ENCODE results near the gene NUP188. TPM values are rescaled to one million over a fixed set of nuclear protein-coding genes. Genes with fewer than 3 reads are reported as not detected.

NUP188 gene, protein sequence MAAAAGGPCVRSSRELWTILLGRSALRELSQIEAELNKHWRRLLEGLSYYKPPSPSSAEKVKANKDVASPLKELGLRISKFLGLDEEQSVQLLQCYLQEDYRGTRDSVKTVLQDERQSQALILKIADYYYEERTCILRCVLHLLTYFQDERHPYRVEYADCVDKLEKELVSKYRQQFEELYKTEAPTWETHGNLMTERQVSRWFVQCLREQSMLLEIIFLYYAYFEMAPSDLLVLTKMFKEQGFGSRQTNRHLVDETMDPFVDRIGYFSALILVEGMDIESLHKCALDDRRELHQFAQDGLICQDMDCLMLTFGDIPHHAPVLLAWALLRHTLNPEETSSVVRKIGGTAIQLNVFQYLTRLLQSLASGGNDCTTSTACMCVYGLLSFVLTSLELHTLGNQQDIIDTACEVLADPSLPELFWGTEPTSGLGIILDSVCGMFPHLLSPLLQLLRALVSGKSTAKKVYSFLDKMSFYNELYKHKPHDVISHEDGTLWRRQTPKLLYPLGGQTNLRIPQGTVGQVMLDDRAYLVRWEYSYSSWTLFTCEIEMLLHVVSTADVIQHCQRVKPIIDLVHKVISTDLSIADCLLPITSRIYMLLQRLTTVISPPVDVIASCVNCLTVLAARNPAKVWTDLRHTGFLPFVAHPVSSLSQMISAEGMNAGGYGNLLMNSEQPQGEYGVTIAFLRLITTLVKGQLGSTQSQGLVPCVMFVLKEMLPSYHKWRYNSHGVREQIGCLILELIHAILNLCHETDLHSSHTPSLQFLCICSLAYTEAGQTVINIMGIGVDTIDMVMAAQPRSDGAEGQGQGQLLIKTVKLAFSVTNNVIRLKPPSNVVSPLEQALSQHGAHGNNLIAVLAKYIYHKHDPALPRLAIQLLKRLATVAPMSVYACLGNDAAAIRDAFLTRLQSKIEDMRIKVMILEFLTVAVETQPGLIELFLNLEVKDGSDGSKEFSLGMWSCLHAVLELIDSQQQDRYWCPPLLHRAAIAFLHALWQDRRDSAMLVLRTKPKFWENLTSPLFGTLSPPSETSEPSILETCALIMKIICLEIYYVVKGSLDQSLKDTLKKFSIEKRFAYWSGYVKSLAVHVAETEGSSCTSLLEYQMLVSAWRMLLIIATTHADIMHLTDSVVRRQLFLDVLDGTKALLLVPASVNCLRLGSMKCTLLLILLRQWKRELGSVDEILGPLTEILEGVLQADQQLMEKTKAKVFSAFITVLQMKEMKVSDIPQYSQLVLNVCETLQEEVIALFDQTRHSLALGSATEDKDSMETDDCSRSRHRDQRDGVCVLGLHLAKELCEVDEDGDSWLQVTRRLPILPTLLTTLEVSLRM (N-terminal part only)
- 10 to 100 TPM; 12.2 to 31.8 (median 18.6) TPM for polyA plus RNA-seq

DNA sequence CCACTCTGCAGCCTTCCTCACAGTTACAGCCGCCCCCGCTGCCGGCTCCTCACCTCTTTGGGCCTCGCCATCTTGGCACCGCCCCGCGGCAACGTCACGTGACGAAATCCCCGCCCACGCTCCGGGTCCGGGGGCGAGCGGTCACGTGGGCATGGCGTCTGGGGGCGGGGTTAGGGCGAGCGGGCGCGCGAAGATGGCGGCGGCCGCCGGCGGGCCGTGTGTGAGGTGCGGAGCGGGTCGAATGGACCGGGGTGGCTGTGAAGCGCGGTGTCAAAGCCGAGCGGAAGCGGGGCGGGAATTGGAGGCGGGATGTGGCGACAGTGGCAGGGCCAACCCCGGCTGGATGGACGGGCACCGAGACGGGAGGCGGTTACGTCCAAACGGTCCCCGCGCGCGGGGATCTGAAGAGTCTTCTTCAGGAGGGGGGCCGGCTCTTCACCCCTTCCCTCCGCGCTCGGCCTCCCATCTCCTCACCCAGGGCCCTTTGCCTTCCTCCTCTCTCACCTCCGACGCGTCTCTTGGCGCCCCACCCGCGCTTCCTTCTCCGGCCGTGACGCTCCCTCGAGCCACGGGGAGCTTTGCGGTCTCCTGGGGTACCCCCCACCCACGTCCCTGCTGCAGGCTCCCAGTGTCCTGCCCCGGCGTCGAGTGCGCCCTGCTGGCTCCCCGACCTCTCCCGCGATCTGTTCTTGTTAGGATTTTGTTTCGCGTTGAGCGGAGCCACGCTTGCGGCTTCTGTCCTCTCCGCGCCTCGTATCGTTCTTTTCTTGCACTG, at the start of gene NUP188, which contains the start of gene DOLK:
NUP188 (plus strand) TSS at position 173 of the 775 bp plus-strand sequence; CDS start at position 194, 21 bp downstream.
DOLK (minus strand) TSS at position 77 of the 775 bp plus-strand sequence. CDS start 300 bp downstream, outside the sequence.
- peak within 1 kb of the TSS; percentile 95 to 98 (median 97) for H3K27ac Mint-ChIP-seq
- peaks cover 28 to 34% of the 10 kb centered on the region in 2 donors for H3K4me1 Mint-ChIP-seq
- peaks cover 0 to 8% (median 5%) of the 10 kb centered on the region in 3 donors for H3K36me3 Mint-ChIP-seq
- DNase-seq: peak; percentile 97 to 98 (median 98)
- no peaks in the 10 kb centered on the region for H3K9me3 Mint-ChIP-seq
- H3K27me3 Mint-ChIP-seq (ENCODE audit: low read depth in 3 of 3): peaks cover 7 to 14% (median 8%) of the 10 kb centered on the region in 3 donors
- H3K4me3 Mint-ChIP-seq: peak within 1 kb of the TSS; percentile 97 to 99 (median 99)

DNA sequence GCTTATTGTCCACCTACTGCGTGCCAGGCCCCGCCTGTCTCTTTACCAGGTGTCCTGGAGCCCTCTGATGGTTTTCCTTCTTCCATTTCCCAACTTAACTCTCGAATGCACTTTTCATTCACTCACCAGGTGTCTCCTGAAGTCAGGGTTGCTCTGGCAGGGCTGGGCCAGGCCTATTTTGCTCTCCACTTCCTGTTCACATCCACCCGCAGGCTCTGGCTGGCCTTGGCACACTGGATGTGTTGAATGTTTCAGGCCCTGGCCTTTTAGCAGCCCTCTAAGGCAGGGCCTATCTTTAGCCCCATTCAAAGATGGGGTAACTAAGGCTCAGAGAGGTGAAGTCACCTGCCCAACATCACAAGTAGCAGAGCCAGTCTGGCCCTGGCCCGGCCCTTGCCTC, 49.1 kb upstream of the NUP188 start:
- H3K27ac Mint-ChIP-seq: peak overlapping the region; percentile 93 to 97 (median 96)
- H3K27me3 Mint-ChIP-seq (ENCODE audit: low read depth in 3 of 3): peaks cover 4 to 13% (median 12%) of the 10 kb centered on the region in 3 donors
- peaks cover 8 to 34% (median 13%) of the 10 kb centered on the region in 3 donors for H3K36me3 Mint-ChIP-seq
- H3K9me3 Mint-ChIP-seq: no peaks in the 10 kb centered on the region
- peaks cover 86 to 91% of the 10 kb centered on the region in 2 donors for H3K4me1 Mint-ChIP-seq
- H3K4me3 Mint-ChIP-seq: peak overlapping the region; percentile 57 to 79 (median 73)
- DNase-seq: no peak

DNA sequence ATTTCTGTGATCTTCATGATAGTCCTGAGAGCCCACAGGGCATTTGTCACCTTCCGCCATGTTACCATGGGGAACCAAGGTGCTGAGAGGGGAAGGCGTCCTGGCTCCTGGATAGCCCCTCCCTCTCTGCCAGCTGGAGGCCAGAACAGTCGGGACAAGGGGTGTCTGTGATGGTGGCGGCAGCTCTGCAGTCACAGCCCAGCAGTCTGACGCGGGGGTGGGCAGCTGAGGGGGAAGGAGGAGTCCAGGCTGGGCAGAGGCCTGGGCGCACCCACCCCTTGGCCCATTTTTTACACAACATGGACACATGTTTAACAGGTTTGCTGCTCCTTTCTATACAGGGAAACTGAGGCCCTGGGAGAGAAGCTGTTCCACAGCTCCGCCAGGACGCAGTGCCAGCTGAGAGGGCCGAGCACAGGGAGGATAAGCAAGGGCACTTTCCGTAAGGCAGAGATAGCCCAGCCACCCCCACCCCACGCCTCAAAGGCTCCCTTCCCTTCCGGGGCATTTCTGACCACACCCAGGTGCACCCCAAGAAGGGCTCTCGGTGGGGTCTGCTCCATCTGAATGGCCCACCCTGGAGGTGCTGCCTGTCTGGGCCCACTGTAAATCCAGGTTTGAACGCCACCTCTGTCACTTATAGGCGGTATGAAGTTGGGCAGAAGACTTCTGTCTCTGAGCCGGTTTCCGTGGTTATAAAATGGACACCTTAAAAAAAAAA, 48.5 kb upstream of the NUP188 start:
- H3K4me3 Mint-ChIP-seq: peak overlapping the region; percentile 57 to 82 (median 74)
- DNase-seq: no peak
- H3K36me3 Mint-ChIP-seq: peaks cover 5 to 31% (median 12%) of the 10 kb centered on the region in 3 donors
- H3K4me1 Mint-ChIP-seq: peaks cover 88 to 93% of the 10 kb centered on the region in 2 donors
- H3K27ac Mint-ChIP-seq: peak overlapping the region; percentile 93 to 97 (median 96)
- H3K9me3 Mint-ChIP-seq: no peaks in the 10 kb centered on the region
- H3K27me3 Mint-ChIP-seq (ENCODE audit: low read depth in 3 of 3): peaks cover 4 to 13% (median 10%) of the 10 kb centered on the region in 3 donors

DNA sequence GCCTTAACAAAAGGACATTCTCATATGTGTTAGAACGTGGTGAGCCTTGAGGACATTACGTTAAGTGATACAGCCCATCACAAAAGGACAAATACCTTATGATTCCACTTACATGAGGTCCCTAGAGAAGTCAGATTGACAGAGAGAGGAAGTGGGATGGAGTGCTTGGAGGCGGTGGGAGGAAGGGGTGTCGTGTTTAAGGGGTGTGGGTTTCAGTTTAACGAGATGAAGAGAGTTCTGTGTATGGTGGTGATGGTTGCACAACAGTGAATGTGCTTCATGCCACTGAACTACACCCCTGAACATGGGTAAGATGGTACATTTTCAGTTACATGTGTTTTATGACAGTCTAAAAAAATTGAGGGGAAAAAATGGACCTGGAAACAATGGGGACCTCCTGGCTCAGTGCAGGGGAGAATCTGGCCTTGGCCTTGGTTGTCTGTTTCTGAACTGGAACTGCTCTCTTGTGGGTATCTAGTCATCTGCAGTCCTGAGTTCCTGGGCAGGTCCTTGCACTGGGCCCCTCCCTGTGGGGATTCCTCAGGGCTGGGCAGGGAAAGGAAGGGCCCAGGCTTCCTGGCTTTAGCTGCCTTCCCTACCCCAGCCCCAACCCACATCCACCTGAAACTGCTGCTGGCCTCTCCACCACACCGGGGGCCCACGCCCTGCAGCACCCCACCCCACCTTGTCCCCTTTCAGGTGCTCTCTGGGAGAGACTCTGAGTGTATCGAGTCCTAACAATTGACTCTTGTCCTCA, 47.8 kb upstream of the NUP188 start:
- H3K4me1 Mint-ChIP-seq: peaks cover 89 to 90% of the 10 kb centered on the region in 2 donors
- peaks cover 4 to 13% (median 10%) of the 10 kb centered on the region in 3 donors for H3K27me3 Mint-ChIP-seq (ENCODE audit: low read depth in 3 of 3)
- peak overlapping the region; percentile 57 to 82 (median 74) for H3K4me3 Mint-ChIP-seq
- H3K27ac Mint-ChIP-seq: peak overlapping the region; percentile 93 to 97 (median 96)
- DNase-seq: peak; percentile 51 to 58 (median 57)
- H3K36me3 Mint-ChIP-seq: peaks cover 5 to 29% (median 11%) of the 10 kb centered on the region in 3 donors
- H3K9me3 Mint-ChIP-seq: no peaks in the 10 kb centered on the region

DNA sequence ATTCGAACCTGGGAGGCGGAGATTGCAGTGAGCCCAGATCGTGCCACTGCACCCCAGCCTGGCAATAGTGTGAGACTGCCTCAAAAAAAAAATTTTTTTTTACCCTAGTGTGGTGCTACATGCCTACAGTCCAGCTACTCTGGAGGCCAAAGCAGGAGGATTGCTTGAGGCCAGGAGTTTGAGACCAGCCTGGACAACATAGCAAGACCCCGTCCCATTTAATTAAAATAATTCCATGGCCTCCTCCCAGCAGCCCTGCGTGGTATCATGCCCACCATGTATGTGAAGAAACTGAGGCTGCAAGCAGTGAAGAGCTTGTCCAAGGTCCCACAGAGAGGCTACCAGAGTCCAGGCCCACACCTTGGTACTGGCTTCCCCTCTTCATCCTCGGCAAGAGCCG, 46.1 kb upstream of the NUP188 start:
- Mint-ChIP-seq H3K4me1 (peaks cover 84% of the 10 kb centered on the region in 2 donors), H3K27me3 (ENCODE audit: low read depth in 3 of 3) (peaks cover 2 to 13% (median 10%) of the 10 kb centered on the region in 3 donors), H3K27ac (peak overlapping the region; percentile 93 to 97 (median 96)), H3K36me3 (peaks cover under 1 to 20% (median 8%) of the 10 kb centered on the region in 3 donors), H3K9me3 (no peaks in the 10 kb centered on the region), H3K4me3 (peak overlapping the region in 4 of 5 donors; percentile 17 to 89 (median 54))
- DNase-seq: no peak

DNA sequence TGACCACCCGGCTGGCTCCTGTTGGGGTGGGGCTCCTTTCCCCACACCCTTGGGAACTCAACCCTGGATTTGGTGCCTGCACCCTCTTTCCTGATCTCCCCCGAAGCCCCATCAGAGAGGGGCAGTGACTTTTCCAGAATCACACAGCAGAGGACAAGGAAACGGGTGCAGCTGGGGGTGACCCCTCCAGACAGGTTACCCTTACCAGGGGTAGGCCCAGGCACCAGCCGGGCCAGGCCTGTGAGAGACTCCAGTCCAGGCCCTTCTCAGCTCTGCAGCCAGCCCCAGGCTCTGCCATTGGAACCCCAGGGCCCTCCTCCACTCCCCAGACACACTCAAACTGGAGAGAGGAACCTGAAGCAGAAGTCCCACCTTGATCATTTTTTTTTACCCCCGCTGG, 45.7 kb upstream of the NUP188 start:
- H3K4me1 Mint-ChIP-seq: peaks cover 84% of the 10 kb centered on the region in 2 donors
- H3K4me3 Mint-ChIP-seq: peak overlapping the region; percentile 83 to 89 (median 87)
- peaks cover 0 to 18% (median 7%) of the 10 kb centered on the region in 3 donors for H3K36me3 Mint-ChIP-seq
- H3K27ac Mint-ChIP-seq: peak overlapping the region; percentile 93 to 97 (median 96)
- no peaks in the 10 kb centered on the region for H3K9me3 Mint-ChIP-seq
- peaks cover 2 to 13% (median 10%) of the 10 kb centered on the region in 3 donors for H3K27me3 Mint-ChIP-seq (ENCODE audit: low read depth in 3 of 3)
- DNase-seq: no peak

DNA sequence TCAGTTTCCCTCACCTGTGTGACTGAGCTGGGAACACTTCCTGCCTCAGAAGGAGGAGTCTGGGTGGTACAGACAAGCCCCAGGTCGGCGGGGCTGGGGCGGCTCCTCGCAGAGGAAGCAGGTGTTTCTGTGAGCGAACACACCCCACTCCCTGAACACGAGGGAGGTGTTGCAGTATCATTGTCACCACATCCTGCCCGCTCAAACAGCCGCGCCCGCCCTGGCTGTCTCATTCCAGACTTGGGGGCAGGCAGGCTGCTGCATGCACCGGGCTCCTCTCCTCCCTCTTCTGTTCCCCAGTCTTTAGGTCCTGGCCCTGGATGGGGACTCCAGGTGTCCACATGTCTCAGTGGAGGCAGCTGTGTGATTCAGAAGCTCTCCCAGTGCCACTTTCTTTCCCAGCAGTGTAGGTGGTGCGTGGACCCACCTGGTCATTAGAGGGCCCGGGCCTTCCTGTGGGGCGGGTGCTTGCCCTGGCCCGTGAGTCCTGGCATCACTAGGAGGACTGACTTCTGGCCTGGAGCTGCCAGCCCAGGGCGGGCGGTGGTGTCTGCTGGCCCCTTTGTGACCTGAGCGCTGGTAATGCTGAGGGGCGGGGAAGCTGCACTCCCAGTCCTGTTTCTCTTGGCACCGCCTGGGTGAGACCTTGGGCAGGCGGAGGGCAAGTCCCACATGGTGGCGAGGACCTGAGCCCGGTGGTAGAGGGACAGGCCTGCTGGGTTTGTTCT, 45.0 kb upstream of the NUP188 start:
- peak overlapping the region; percentile 83 to 89 (median 87) for H3K4me3 Mint-ChIP-seq
- peak overlapping the region; percentile 93 to 97 (median 96) for H3K27ac Mint-ChIP-seq
- peaks cover 2 to 13% (median 10%) of the 10 kb centered on the region in 3 donors for H3K27me3 Mint-ChIP-seq (ENCODE audit: low read depth in 3 of 3)
- peaks cover 80 to 87% of the 10 kb centered on the region in 2 donors for H3K4me1 Mint-ChIP-seq
- peaks cover 3 to 18% (median 6%) of the 10 kb centered on the region in 3 donors for H3K36me3 Mint-ChIP-seq
- peak; percentile 86 to 89 (median 88) for DNase-seq
- no peaks in the 10 kb centered on the region for H3K9me3 Mint-ChIP-seq

DNA sequence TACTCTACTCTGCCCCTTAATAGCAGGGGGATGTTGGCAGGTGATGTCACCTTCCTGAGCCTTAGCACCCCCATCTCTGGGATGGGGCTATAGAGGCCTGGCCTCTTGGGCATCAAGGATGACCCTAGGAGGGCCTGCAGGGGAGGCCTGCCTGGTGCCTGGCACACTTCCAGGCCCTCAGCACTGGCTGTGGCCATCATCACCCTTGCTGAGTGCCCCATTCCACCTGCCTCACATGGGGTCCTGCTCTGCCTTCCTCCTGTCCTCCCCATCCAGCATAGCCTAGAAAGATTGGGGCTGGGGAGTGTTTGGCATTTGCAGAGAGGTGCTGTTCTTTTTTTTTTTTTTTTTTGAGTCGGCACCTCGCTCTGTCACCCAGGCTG, 44.4 kb upstream of the NUP188 start:
- peak in 1 of 3 donors; percentile 18 for DNase-seq
- H3K4me1 Mint-ChIP-seq: peaks cover 76 to 87% of the 10 kb centered on the region in 2 donors
- peak overlapping the region; percentile 93 to 97 (median 96) for H3K27ac Mint-ChIP-seq
- H3K9me3 Mint-ChIP-seq: no peaks in the 10 kb centered on the region
- peaks cover 8 to 20% (median 12%) of the 10 kb centered on the region in 3 donors for H3K36me3 Mint-ChIP-seq
- H3K27me3 Mint-ChIP-seq (ENCODE audit: low read depth in 3 of 3): peaks cover 2 to 15% (median 10%) of the 10 kb centered on the region in 3 donors
- H3K4me3 Mint-ChIP-seq: peak overlapping the region; percentile 83 to 89 (median 87)

DNA sequence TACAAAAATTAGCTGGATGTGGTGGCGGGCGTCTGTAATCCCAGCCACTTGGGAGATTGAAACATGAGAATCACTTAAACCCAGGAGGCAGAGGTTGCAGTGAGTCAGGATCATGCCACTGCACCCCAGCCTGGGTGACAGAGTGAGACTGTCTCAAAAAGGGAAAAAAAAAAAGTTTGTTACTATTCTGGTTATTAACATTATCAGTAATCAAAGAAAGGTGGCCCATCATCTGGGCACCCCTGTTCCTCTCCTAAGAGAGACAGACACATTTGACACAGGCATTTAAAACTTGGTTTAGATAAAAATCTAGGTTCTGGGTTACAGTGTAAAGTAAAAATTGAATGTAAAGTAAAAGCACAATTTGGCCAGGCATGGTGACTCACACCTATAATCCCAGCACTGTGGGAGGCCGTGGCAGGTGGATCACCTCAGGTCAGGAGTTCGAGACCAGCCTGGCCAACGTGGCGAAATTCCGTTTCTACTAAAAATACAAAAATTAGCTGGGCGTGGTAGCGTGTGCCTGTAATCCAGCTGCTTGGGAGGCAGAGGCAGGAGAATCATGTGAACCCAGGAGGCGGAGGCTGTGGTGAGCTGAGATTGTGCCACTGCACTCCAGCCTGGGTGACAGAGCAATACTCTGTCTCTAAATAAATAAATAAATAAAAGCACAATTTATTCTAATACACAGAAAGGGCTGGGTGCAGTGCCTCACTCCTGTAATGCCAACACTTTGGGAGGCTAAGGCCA, 43.5 kb upstream of the NUP188 start:
- no peak for DNase-seq
- peaks cover 69 to 86% of the 10 kb centered on the region in 2 donors for H3K4me1 Mint-ChIP-seq
- peak overlapping the region; percentile 86 to 97 (median 95) for H3K27ac Mint-ChIP-seq
- no peaks in the 10 kb centered on the region for H3K9me3 Mint-ChIP-seq
- H3K36me3 Mint-ChIP-seq: peaks cover 11 to 22% (median 22%) of the 10 kb centered on the region in 3 donors
- H3K27me3 Mint-ChIP-seq (ENCODE audit: low read depth in 3 of 3): peaks cover 4 to 15% (median 10%) of the 10 kb centered on the region in 3 donors
- H3K4me3 Mint-ChIP-seq: peak overlapping the region; percentile 57 to 88 (median 86)

DNA sequence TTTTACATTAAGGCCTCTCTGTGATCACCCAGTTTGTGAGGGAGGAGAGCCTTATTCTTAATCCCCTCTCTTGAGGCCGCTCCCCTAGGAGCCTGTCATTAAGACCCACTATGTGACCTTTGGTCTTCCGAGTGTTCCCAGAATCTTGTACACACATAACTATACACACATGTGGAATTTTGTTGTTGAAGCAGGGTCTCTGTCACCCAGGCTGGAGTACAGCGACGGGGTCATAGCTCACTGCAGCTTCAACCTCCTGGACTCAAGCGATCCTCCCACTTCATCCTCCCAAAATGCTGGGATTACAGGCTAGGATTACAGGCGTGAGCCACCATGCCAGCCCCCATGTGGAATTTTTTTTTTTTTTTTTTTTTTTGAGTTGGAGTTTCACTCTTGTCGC, 41.5 kb upstream of the NUP188 start:
- peak overlapping the region; percentile 79 to 97 (median 88) for H3K27ac Mint-ChIP-seq
- peaks cover 59 to 86% of the 10 kb centered on the region in 2 donors for H3K4me1 Mint-ChIP-seq
- H3K36me3 Mint-ChIP-seq: peaks cover 14 to 27% (median 18%) of the 10 kb centered on the region in 3 donors
- H3K9me3 Mint-ChIP-seq: no peaks in the 10 kb centered on the region
- peak overlapping the region in 1 of 5 donors; percentile 25 for H3K4me3 Mint-ChIP-seq
- DNase-seq: no peak
- H3K27me3 Mint-ChIP-seq (ENCODE audit: low read depth in 3 of 3): peaks cover 6 to 11% (median 8%) of the 10 kb centered on the region in 3 donors
